Tibial nerve (tissue), 4 donors: ENCODE results near the gene GNAQ. TPM values are rescaled to one million over a fixed set of nuclear protein-coding genes. Genes with fewer than 3 reads are reported as not detected.

Source experiments
- DNase-seq, 2 donors: peaks; one replicate each; pipeline ENCODE4 v3.0.0-alpha.2; 2019; ENCODE audit warnings: low spot score in 2 of 2
- H3K27ac ChIP-seq, 4 donors: fragments of 200-600 bp; sonication (generic) in 3 of 4; one replicate each; pipeline ENCODE4 v1.5.1; 2017 to 2019; ENCODE audit warnings: mild to moderate bottlenecking in 1 of 4
- H3K27me3 ChIP-seq, 2 donors: fragments of 200-600 bp; sonication (generic) in 1 of 2; one replicate each; pipeline versions ENCODE4 v1.5.1 to v1.6.0; 2017 to 2019
- H3K36me3 ChIP-seq, 3 donors: fragments of 200-600 bp; sonication (generic); one replicate each; pipeline ENCODE4 v1.5.1; 2018 to 2019
- H3K4me1 ChIP-seq, 4 donors: fragments of 200-600 bp; sonication (generic) in 3 of 4; one replicate each; pipeline ENCODE4 v1.5.1; 2017 to 2019
- H3K4me3 ChIP-seq, 4 donors: fragments of 200-600 bp; sonication (generic) in 3 of 4; one replicate each; pipeline ENCODE4 v1.5.1; 2017 to 2019; ENCODE audit warnings: mild to moderate bottlenecking in 1 of 4, moderate library complexity in 1 of 4
- H3K9me3 ChIP-seq, 4 donors: fragments of 200-600 bp; sonication (generic) in 3 of 4; one replicate each; pipeline ENCODE4 v1.5.1; 2017 to 2019
- EP300 ChIP-seq, 2 donors: sonication (generic); formaldehyde crosslinking; IDR thresholded peaks; one replicate each; pipeline ENCODE4 v1.6.1; 2017; ENCODE audit warnings: antibody characterized with exemption in 2 of 2, mild to moderate bottlenecking in 1 of 2
- POLR2A ChIP-seq, 2 donors: fragments of 450-650 bp; IDR thresholded peaks; one replicate each; pipeline ENCODE4 v1.6.1; 2017; ENCODE audit warnings: antibody characterized with exemption in 2 of 2, mild to moderate bottlenecking in 2 of 2, moderate library complexity in 2 of 2
- WGBS, 2 donors: methylation state at CpG; one replicate each; pipeline ENCODE4 v1.1.5; 2018; 5-methylcytosine and 5-hydroxymethylcytosine counted together
- total RNA-seq, 4 donors: library from RNA; depleted of rRNA; stranded (reverse); fragments of >200 nt; gene quantifications; one replicate each; pipeline ENCODE4 v1.1.0, GENCODE V29; 2016
- TF ChIP-seq, protein P1 (sequence below), 5 experiments: fragments of 200-600 bp in 3 of 5; fragments of 450-650 bp in 2 of 5; sonication (generic) in 3 of 5; IDR thresholded peaks; one replicate each; pipeline ENCODE4 v1.5.1; 2016 to 2019; ENCODE audit warnings: antibody characterized with exemption in 5 of 5, mild to moderate bottlenecking in 3 of 5, moderate library complexity in 2 of 5

Gene GNAQ
- total RNA-seq, 4 donors from 2014 or later = 38.7 to 50.3 (median 41.6) TPM

DNA sequence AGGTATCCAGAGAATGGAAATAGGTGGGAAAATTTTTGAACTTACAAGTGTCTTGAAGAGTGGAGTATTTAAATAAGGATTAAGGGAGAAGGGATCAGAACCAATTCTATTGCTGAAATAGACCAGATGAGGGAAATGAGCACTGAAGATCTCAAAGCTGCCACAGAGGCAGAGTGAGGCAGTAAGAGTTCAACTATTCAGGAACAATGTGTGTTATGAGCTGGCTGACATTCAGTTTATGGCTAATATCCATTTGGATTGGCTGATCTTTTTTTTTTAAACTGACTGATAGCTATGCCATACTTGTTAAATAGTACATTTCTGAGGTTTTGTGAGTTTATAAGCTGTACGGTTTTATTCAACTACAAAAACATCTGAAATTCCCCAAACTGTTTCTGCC is 288.2 kb downstream of the GNAQ start:
- Histone ChIP-seq H3K27ac (no peak overlapping the region), H3K4me3 (no peak overlapping the region), H3K36me3 (no peaks in the 10 kb centered on the region), H3K9me3 (peaks cover 0 to 5% (median 0%) of the 10 kb centered on the region in 4 donors), H3K4me1 (peaks cover 0 to 14% (median 0%) of the 10 kb centered on the region in 4 donors), H3K27me3 (no peaks in the 10 kb centered on the region)
- TF ChIP-seq, protein P1, sequence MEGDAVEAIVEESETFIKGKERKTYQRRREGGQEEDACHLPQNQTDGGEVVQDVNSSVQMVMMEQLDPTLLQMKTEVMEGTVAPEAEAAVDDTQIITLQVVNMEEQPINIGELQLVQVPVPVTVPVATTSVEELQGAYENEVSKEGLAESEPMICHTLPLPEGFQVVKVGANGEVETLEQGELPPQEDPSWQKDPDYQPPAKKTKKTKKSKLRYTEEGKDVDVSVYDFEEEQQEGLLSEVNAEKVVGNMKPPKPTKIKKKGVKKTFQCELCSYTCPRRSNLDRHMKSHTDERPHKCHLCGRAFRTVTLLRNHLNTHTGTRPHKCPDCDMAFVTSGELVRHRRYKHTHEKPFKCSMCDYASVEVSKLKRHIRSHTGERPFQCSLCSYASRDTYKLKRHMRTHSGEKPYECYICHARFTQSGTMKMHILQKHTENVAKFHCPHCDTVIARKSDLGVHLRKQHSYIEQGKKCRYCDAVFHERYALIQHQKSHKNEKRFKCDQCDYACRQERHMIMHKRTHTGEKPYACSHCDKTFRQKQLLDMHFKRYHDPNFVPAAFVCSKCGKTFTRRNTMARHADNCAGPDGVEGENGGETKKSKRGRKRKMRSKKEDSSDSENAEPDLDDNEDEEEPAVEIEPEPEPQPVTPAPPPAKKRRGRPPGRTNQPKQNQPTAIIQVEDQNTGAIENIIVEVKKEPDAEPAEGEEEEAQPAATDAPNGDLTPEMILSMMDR (IDR thresholded peaks at IDR 0.05) = no peak
- TF ChIP-seq EP300 (IDR thresholded peaks at IDR 0.05) (no peak), POLR2A (IDR thresholded peaks at IDR 0.05) (no peak)
- DNase-seq = no peak
- 56 to 62% methylated on average over 1 of the region's 1 CpG for WGBS, 2 donors

DNA sequence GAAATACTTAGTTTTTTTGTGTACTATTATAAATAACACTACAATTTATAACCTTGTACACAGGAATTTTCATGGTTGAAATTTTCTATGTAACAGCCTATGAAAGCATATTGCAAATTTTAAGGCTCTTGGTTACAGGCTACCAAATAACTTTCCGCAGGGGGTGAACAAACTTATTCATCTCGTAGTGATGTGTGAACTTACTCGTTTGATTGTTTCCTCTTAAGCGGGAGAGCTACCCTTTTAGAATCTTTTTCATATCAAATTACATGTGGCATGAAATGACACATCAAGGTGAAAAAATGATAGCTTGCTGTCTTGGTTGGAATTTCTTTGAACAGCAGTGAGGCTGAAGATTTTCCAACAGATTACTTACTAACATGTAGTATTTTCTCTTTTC is 292.7 kb downstream of the GNAQ start:
- H3K27ac ChIP-seq = no peak overlapping the region
- H3K4me3 ChIP-seq = no peak overlapping the region
- H3K36me3 ChIP-seq = no peaks in the 10 kb centered on the region
- WGBS, 2 donors = 93 to 94% methylated on average over 4 of the region's 4 CpGs
- DNase-seq = no peak
- no peaks in the 10 kb centered on the region for H3K9me3 ChIP-seq
- H3K4me1 ChIP-seq = peaks cover 0 to 10% (median 0%) of the 10 kb centered on the region in 4 donors
- TF ChIP-seq, protein P1 (IDR thresholded peaks at IDR 0.05) = no peak
- TF ChIP-seq EP300 (IDR thresholded peaks at IDR 0.05) (no peak), POLR2A (IDR thresholded peaks at IDR 0.05) (no peak)
- H3K27me3 ChIP-seq = no peaks in the 10 kb centered on the region

DNA sequence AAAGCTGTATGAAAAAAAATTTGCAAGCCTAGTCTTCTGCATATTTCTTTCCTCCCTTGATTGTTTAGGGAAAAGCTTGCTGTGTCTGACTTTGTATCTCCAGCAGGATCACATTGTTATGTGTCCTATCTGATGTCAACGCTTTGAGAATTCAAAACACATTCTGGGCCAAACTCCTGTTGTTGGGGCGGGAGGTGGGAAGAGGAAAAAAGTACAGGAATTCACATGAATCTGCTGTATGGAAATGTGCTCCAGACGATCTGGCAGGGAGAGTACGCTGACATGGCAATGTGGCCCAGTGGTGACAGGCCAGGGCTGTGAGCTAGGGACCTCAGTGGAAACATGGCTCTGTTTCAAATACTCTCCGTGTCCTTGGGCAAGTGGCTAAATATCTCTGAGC is 296.1 kb downstream of the GNAQ start:
- peak overlapping the region in 1 of 4 donors; percentile 7 for H3K27ac ChIP-seq
- 55 to 61% methylated on average over 5 of the region's 5 CpGs for WGBS, 2 donors
- DNase-seq = no peak
- TF ChIP-seq POLR2A (IDR thresholded peaks at IDR 0.05) (no peak), EP300 (IDR thresholded peaks at IDR 0.05) (peak in 1 of 2 donors; percentile 34)
- TF ChIP-seq, protein P1 (IDR thresholded peaks at IDR 0.05) = no peak
- H3K9me3 ChIP-seq = no peaks in the 10 kb centered on the region
- no peaks in the 10 kb centered on the region for H3K36me3 ChIP-seq
- H3K4me1 ChIP-seq = peaks cover 0 to 5% (median 0%) of the 10 kb centered on the region in 4 donors
- H3K4me3 ChIP-seq = no peak overlapping the region
- H3K27me3 ChIP-seq = no peaks in the 10 kb centered on the region

DNA sequence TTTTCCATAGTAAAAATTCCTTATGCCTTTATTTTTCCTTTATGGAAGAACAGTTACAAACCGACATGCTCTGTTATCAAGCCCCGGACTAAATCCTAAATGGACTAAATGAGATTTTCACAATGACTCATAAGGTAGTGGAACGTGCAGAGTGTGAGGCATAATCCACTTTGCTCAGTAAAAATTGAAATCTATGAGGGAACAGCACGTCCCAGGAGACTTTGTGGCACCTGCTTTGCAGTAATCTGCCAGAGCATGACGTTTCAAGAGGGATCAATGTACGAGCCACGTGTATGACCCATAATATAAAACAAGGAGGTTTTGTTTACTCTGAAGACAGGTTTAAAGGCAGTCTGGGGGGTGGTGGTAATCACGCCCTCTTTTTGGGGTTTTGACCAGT is 299.7 kb downstream of the GNAQ start:
- WGBS, 2 donors = 82 to 83% methylated on average over 8 of the region's 8 CpGs

GRCh38 chr9:77731008-77731698 is 300.5 kb downstream of the GNAQ start:
- peaks cover 0 to 34% (median 0%) of the 10 kb centered on the region in 3 donors for H3K36me3 ChIP-seq
- H3K27ac ChIP-seq = no peak overlapping the region
- TF ChIP-seq, protein P1 (IDR thresholded peaks at IDR 0.05) = no peak
- TF ChIP-seq EP300 (IDR thresholded peaks at IDR 0.05) (no peak), POLR2A (IDR thresholded peaks at IDR 0.05) (no peak)
- H3K4me3 ChIP-seq = no peak overlapping the region
- no peak for DNase-seq
- H3K9me3 ChIP-seq = no peaks in the 10 kb centered on the region
- H3K27me3 ChIP-seq = no peaks in the 10 kb centered on the region
- peaks cover 0 to 5% (median 0%) of the 10 kb centered on the region in 4 donors for H3K4me1 ChIP-seq
- 87 to 92% methylated on average over 5 of the region's 5 CpGs for WGBS, 2 donors

More for the DNA sequence above, 299.7 kb downstream of the GNAQ start:
- H3K27me3 ChIP-seq = no peaks in the 10 kb centered on the region
- peaks cover 0 to 5% (median 0%) of the 10 kb centered on the region in 4 donors for H3K4me1 ChIP-seq
- H3K36me3 ChIP-seq = peaks cover 0 to 26% (median 0%) of the 10 kb centered on the region in 3 donors
- H3K27ac ChIP-seq = no peak overlapping the region
- DNase-seq = no peak
- TF ChIP-seq POLR2A (IDR thresholded peaks at IDR 0.05) (no peak), EP300 (IDR thresholded peaks at IDR 0.05) (no peak)
- TF ChIP-seq, protein P1 (IDR thresholded peaks at IDR 0.05) = no peak
- no peak overlapping the region for H3K4me3 ChIP-seq
- H3K9me3 ChIP-seq = no peaks in the 10 kb centered on the region
